WTC11 (cell line): ENCODE data around the gene LMAN2. TPM values are rescaled to one million over a fixed set of nuclear protein-coding genes. Genes with fewer than 3 reads are reported as not detected.
A peak's percentile ranks its signal among the peaks of the same experiment; 100 is the strongest.
"Not testable (repeated sequence)": the region's sequence is repeated elsewhere in the genome, so short reads cannot be mapped to it uniquely, and the experiment has no call there.

Source experiments
- ATAC-seq: fragments of 200-7000 bp; cut with Tn5 transposase; 2 replicates; pipeline ENCODE4 v1.10.0; 2021; ENCODE audit warnings: mild to moderate bottlenecking, moderate library complexity
- CTCF ChIA-PET: fragments of 300-600 bp; sonication (Branson Sonifier 250); formaldehyde crosslinking; loops from one replicate; lab custom pipeline; 2021; ENCODE audit warnings: antibody characterized with exemption; lab: Charles Lee
- POLR2A ChIA-PET: fragments of 350-600 bp; sonication (Branson Sonifier 250); formaldehyde crosslinking; loops from one replicate; lab custom pipeline; 2021; ENCODE audit warnings: antibody characterized with exemption; lab: Charles Lee
- DNase-seq: peaks from one replicate; pipeline ENCODE4 v3.0.0; 2021; ENCODE audit warnings: low spot score
- H3K27ac Mint-ChIP-seq: 2 replicates; pipeline ENCODE4 v1.8.0; 2021; ENCODE audit warnings: mixed read lengths
- H3K27me3 Mint-ChIP-seq: 2 replicates; pipeline ENCODE4 v1.8.0; 2021; ENCODE audit warnings: low read depth, mild to moderate bottlenecking, moderate library complexity, mixed read lengths
- H3K36me3 Mint-ChIP-seq: 2 replicates; pipeline ENCODE4 v1.8.0; 2021; ENCODE audit warnings: mixed read lengths
- H3K4me1 Mint-ChIP-seq: 2 replicates; pipeline ENCODE4 v1.8.0; 2022; ENCODE audit warnings: mixed read lengths
- H3K4me3 Mint-ChIP-seq: 2 replicates; pipeline ENCODE4 v1.8.0; 2021; ENCODE audit warnings: mild to moderate bottlenecking, moderate library complexity, mixed read lengths
- H3K9me3 Mint-ChIP-seq: 2 replicates; pipeline ENCODE4 v1.8.0; 2021; ENCODE audit warnings: mixed read lengths
- CBFB ChIP-seq: sonication (generic); formaldehyde crosslinking; IDR thresholded peaks from 2 replicates; pipeline ENCODE4 v1.8.1; 2022; ENCODE audit warnings: mild to moderate bottlenecking, low read depth, missing genetic modification reagents
- ELF4 ChIP-seq: sonication (generic); formaldehyde crosslinking; IDR thresholded peaks from 2 replicates; pipeline ENCODE4 v1.8.1; 2022; ENCODE audit warnings: low read depth, mild to moderate bottlenecking, moderate library complexity, missing genetic modification reagents
- HMGA2 ChIP-seq: fragments of 250-450 bp; sonication (Bioruptor Pico); IDR thresholded peaks from 2 replicates; pipeline ENCODE4 v1.4.0; 2021; ENCODE audit warnings: mild to moderate bottlenecking, moderate library complexity
- IRF2 ChIP-seq: sonication (generic); formaldehyde crosslinking; IDR thresholded peaks from 2 replicates; pipeline ENCODE4 v1.8.0; 2022; ENCODE audit warnings: low read depth, missing genetic modification reagents, borderline replicate concordance
- JAZF1 ChIP-seq: fragments of 250-450 bp; sonication (Bioruptor Pico); IDR thresholded peaks from 2 replicates; pipeline ENCODE4 v1.9.0; 2021; ENCODE audit warnings: moderate library complexity, mild to moderate bottlenecking, inconsistent platforms
- MYBL2 ChIP-seq: sonication (generic); formaldehyde crosslinking; IDR thresholded peaks from 2 replicates; pipeline ENCODE4 v1.8.1; 2023; ENCODE audit warnings: mild to moderate bottlenecking, moderate library complexity, missing genetic modification reagents
- NR2C2 ChIP-seq: sonication (generic); formaldehyde crosslinking; IDR thresholded peaks from 2 replicates; pipeline ENCODE4 v1.8.0; 2022; ENCODE audit warnings: mild to moderate bottlenecking, missing genetic modification reagents
- NR3C1 ChIP-seq: sonication (generic); formaldehyde crosslinking; conservative IDR thresholded peaks from 2 replicates; pipeline ENCODE4 v1.8.1; 2023; ENCODE audit warnings: low read depth, mild to moderate bottlenecking, missing genetic modification reagents
- PRRX2 ChIP-seq: fragments of 250-450 bp; sonication (Bioruptor Pico); IDR thresholded peaks from 2 replicates; pipeline ENCODE4 v1.8.0; 2021; ENCODE audit warnings: mild to moderate bottlenecking
- TEAD4 ChIP-seq: sonication (generic); formaldehyde crosslinking; IDR thresholded peaks from 2 replicates; pipeline ENCODE4 v1.8.0; 2022; ENCODE audit warnings: mild to moderate bottlenecking, missing genetic modification reagents
- ZNF121 ChIP-seq: sonication (generic); formaldehyde crosslinking; IDR thresholded peaks from 2 replicates; pipeline ENCODE4 v1.8.0; 2023; ENCODE audit warnings: missing genetic modification reagents
- total RNA-seq: library from RNA; stranded (reverse); gene quantifications from 3 replicates; pipeline ENCODE4 v1.2.3, GENCODE V29; 2021
- TF ChIP-seq, protein P1 (sequence below): sonication (generic); formaldehyde crosslinking; IDR thresholded peaks from 2 replicates; pipeline ENCODE4 v1.8.1; 2023; ENCODE audit warnings: mild to moderate bottlenecking, moderate library complexity, missing genetic modification reagents
- TF ChIP-seq, protein P2 (sequence below): sonication (generic); formaldehyde crosslinking; IDR thresholded peaks from 2 replicates; pipeline ENCODE4 v1.8.1; 2022; ENCODE audit warnings: mild to moderate bottlenecking, moderate library complexity, missing genetic modification reagents
- TF ChIP-seq, protein P3 (sequence below): fragments of 250-450 bp; sonication (Bioruptor Pico); conservative IDR thresholded peaks from 2 replicates; pipeline ENCODE4 v1.9.0; 2021; ENCODE audit warnings: mild to moderate bottlenecking
- TF ChIP-seq, protein P4 (sequence below): fragments of 250-450 bp; sonication (Bioruptor Pico); IDR thresholded peaks from 2 replicates; pipeline ENCODE4 v1.9.0; 2021; ENCODE audit warnings: mild to moderate bottlenecking
- TF ChIP-seq, protein P5 (sequence below): sonication (generic); formaldehyde crosslinking; IDR thresholded peaks from 2 replicates; pipeline ENCODE4 v1.8.0; 2022; ENCODE audit warnings: mild to moderate bottlenecking, missing genetic modification reagents

The LMAN2 gene
- total RNA-seq, 1 experiment from 2014 or later = 162 TPM

DNA sequence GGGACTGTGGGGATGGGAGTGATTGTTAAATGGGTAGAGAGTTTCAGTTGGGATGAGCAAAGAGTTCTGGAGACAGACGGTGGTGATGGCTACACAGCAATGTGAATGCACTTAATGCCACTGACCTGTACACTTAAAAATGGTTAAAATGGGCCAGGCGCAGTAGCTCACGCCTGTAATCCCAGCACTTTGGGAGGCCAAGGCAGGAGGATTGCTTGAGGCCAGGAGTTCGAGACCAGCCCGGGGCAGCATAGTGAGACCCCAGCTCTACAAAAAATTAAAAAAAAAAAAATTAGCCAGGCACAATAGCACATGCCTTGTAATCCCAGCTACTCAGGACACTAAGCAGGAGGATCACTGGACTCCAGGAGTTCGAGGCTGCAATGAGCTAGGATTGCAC is 7.7 kb downstream of the LMAN2 start:
- ChIA-PET POLR2A (interaction anchor here (1.1 kb wide), 1 partner anchor 23 kb away, joined by 3 read pairs; no protein-coding TSS in a partner anchor), CTCF (no interaction called here)
- no peaks in the 10 kb centered on the region for H3K27me3 Mint-ChIP-seq

DNA sequence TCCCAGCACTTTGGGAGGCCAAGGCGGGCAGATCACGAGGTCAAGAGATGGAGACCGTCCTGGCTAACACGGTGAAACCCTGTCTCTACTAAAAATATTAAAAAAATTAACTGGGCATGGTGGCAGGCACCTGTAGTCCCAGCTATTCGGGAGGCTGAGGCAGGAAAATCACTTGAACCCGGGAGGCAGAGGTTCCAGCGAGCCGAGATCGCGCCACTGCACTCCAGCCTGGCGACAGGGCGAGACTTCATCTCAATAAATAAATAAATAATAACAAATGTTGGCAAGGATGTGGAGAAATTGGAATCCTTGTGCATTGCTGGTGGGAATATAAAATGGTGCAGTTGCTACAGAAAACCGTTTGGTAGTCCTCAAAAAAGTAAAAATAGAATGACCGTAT is 8.5 kb downstream of the LMAN2 start:
- H3K4me3 Mint-ChIP-seq = not testable (repeated sequence)

More for the DNA sequence above, 7.7 kb downstream of the LMAN2 start:
- peaks cover 22% of the 10 kb centered on the region for H3K4me1 Mint-ChIP-seq
- no peaks in the 10 kb centered on the region for H3K9me3 Mint-ChIP-seq
- peaks cover 32% of the 10 kb centered on the region for H3K36me3 Mint-ChIP-seq
- H3K4me3 Mint-ChIP-seq = no peak overlapping the region
- ATAC-seq (no peak), DNase-seq (no peak)
- TF ChIP-seq ZNF121 (CRISPR knock-in tag) = peak; percentile 94
- TF ChIP-seq TEAD4 (CRISPR knock-in tag) = no peak
- no peak overlapping the region; the same call in 1 of the 2 replicates for H3K27ac Mint-ChIP-seq

DNA sequence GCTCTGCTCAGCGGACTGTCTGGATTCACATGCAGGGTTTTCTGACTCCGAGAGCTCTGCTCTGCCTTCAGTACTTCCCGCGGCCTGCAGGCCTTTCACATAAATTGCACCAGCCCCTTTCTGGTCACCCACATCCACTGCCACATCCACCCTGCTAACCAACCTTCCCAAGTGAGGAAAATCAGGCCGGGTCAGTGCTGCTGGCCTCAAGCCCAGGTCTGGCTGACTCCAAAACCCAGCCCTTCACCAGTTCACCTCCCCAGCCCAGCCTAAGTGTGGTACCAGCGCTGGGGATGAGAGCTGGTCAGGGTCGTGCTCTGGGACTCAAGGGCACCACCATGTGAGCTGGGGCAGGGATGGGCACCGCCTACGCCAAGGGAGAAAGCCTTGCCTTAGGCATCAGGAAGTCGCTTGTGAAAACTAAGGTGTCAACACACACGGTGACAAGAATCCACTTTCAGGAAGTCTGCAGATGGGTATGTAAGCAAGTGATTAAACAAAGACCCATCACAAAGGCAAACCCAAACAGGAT is 12.3 kb downstream of the LMAN2 start:
- Mint-ChIP-seq H3K27ac (peak overlapping the region; percentile 86), H3K4me3 (no peak overlapping the region; the same call in 1 of the 2 replicates), H3K9me3 (no peaks in the 10 kb centered on the region), H3K4me1 (peaks cover 41% of the 10 kb centered on the region), H3K27me3 (no peaks in the 10 kb centered on the region), H3K36me3 (peaks cover 48% of the 10 kb centered on the region)
- ChIA-PET CTCF (interaction anchor here (0.6 to 1.3 kb wide), 3 partner anchors 10 to 76 kb away, joined by 3 to 4 read pairs (median 4); no protein-coding TSS in a partner anchor), POLR2A (interaction anchor here (0.6 kb wide), 1 partner anchor 10 kb away, joined by 8 read pairs; no protein-coding TSS in a partner anchor)
- TF ChIP-seq ZNF121 (CRISPR knock-in tag) = no peak
- no peak for TF ChIP-seq IRF2
- TF ChIP-seq, protein P1, sequence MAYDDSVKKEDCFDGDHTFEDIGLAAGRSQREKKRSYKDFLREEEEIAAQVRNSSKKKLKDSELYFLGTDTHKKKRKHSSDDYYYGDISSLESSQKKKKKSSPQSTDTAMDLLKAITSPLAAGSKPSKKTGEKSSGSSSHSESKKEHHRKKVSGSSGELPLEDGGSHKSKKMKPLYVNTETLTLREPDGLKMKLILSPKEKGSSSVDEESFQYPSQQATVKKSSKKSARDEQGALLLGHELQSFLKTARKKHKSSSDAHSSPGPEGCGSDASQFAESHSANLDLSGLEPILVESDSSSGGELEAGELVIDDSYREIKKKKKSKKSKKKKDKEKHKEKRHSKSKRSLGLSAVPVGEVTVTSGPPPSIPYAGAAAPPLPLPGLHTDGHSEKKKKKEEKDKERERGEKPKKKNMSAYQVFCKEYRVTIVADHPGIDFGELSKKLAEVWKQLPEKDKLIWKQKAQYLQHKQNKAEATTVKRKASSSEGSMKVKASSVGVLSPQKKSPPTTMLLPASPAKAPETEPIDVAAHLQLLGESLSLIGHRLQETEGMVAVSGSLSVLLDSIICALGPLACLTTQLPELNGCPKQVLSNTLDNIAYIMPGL (CRISPR knock-in tag) = no peak
- no peak for TF ChIP-seq NR3C1 (CRISPR knock-in tag)
- no peak for TF ChIP-seq PRRX2 (CRISPR knock-in tag)
- ATAC-seq (peak; percentile 9), DNase-seq (no peak)

More for the DNA sequence above, 8.5 kb downstream of the LMAN2 start:
- ATAC-seq, DNase-seq, H3K27me3 Mint-ChIP-seq, H3K27ac Mint-ChIP-seq, CTCF ChIA-PET, H3K9me3 Mint-ChIP-seq, POLR2A ChIA-PET: not testable (repeated sequence)
- Mint-ChIP-seq H3K4me1 (peaks cover 27% of the 10 kb centered on the region), H3K36me3 (peaks cover 32% of the 10 kb centered on the region)

DNA sequence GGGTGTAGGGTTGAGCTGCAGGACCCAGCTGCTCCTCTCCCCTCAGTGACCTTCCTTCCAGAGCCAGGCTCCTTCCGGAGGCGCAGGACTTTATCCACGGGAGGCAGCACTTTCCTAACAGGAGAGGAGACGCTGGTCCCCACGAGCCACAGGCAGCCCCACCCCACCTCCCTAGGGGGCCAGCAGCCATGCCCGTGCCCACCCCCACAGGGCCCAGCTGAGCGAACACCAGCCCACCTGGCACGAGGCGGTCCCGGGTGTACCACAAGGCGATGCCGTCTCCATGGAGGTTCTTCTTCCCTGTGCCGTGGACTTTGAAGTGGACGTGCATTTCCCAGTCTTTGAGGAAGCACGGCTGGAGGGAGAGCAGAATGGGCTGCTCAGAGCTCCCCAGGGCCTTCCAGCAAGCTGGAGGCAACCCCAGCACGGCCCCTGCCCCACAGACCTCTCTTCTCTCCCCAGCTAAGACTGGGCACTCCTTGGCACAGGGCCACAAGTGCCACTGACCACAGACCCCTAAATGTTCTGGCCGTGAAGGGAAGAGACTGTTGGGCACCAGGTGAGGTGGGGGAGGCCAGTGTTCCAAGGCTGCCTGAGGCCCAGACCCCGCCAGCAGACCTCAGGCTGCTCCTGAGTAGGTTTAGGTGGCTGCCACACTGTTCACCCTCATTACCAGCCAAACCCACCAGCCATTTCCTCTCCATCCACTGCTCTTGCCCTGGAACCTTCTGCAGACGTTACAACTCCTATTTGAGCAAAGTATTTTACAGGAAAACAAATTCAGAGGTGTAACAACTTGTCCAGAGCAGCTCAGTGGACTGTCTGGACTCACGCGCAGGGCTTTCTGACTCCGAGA is 13.0 kb downstream of the LMAN2 start:
- DNase-seq = no peak
- peaks cover 41% of the 10 kb centered on the region for H3K4me1 Mint-ChIP-seq
- H3K9me3 Mint-ChIP-seq = no peaks in the 10 kb centered on the region
- ChIA-PET POLR2A (interaction anchor here (0.6 kb wide), 1 partner anchor 11 kb away, joined by 8 read pairs; no protein-coding TSS in a partner anchor), CTCF (interaction anchor here (0.8 to 1.3 kb wide), 2 partner anchors 11 to 29 kb away, joined by 3 to 4 read pairs; no protein-coding TSS in a partner anchor)
- H3K4me3 Mint-ChIP-seq = no peak overlapping the region
- peak overlapping the region; percentile 86 for H3K27ac Mint-ChIP-seq
- H3K36me3 Mint-ChIP-seq = peaks cover 53% of the 10 kb centered on the region
- ATAC-seq = no peak
- no peaks in the 10 kb centered on the region for H3K27me3 Mint-ChIP-seq
- TF ChIP-seq HMGA2 (CRISPR knock-in tag) (no peak), CBFB (CRISPR knock-in tag) (no peak), NR2C2 (CRISPR knock-in tag) (no peak), MYBL2 (CRISPR knock-in tag) (no peak), JAZF1 (CRISPR knock-in tag) (no peak), ELF4 (CRISPR knock-in tag) (no peak)
- TF ChIP-seq, protein P2, sequence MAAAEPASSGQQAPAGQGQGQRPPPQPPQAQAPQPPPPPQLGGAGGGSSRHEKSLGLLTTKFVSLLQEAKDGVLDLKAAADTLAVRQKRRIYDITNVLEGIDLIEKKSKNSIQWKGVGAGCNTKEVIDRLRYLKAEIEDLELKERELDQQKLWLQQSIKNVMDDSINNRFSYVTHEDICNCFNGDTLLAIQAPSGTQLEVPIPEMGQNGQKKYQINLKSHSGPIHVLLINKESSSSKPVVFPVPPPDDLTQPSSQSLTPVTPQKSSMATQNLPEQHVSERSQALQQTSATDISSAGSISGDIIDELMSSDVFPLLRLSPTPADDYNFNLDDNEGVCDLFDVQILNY (CRISPR knock-in tag) = no peak
- TF ChIP-seq, protein P3, sequence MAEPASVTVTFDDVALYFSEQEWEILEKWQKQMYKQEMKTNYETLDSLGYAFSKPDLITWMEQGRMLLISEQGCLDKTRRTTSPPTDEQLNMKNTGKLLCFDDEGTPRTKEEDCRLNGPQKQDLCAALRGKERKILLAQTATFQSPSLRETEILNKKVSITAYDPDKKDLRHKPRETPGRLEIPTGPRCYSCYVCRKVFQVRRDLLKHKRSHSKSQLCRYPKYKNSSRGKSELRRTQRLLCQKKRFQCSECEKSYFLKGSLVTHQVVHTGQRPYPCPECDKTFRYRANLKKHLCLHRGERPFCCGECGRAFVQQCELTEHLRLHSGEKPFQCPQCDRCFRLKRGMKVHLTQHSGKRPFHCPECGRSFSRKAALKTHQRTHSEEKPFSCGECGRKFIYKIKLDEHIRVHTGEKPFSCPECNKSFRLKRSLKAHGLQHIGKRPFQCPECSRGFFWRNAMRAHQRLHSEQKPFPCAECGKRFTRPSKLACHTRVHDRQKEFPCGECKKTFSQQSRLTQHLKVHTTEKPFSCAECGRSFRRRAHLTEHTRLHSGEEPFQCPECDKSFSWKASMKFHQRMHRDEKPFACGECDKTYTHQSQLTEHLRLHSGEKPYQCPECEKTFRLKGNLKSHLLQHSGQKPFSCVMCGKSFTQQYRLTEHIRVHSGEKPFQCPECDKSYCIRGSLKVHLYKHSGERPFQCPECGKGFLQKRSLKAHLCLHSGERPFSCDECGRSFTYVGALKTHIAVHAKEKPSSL (CRISPR knock-in tag) = no peak
- TF ChIP-seq, protein P4, sequence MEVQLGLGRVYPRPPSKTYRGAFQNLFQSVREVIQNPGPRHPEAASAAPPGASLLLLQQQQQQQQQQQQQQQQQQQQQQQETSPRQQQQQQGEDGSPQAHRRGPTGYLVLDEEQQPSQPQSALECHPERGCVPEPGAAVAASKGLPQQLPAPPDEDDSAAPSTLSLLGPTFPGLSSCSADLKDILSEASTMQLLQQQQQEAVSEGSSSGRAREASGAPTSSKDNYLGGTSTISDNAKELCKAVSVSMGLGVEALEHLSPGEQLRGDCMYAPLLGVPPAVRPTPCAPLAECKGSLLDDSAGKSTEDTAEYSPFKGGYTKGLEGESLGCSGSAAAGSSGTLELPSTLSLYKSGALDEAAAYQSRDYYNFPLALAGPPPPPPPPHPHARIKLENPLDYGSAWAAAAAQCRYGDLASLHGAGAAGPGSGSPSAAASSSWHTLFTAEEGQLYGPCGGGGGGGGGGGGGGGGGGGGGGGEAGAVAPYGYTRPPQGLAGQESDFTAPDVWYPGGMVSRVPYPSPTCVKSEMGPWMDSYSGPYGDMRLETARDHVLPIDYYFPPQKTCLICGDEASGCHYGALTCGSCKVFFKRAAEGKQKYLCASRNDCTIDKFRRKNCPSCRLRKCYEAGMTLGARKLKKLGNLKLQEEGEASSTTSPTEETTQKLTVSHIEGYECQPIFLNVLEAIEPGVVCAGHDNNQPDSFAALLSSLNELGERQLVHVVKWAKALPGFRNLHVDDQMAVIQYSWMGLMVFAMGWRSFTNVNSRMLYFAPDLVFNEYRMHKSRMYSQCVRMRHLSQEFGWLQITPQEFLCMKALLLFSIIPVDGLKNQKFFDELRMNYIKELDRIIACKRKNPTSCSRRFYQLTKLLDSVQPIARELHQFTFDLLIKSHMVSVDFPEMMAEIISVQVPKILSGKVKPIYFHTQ (CRISPR knock-in tag) = no peak
- TF ChIP-seq, protein P5, sequence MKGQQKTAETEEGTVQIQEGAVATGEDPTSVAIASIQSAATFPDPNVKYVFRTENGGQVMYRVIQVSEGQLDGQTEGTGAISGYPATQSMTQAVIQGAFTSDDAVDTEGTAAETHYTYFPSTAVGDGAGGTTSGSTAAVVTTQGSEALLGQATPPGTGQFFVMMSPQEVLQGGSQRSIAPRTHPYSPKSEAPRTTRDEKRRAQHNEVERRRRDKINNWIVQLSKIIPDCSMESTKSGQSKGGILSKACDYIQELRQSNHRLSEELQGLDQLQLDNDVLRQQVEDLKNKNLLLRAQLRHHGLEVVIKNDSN (CRISPR knock-in tag) = no peak
